Effector memory CD4-positive, alpha-beta T cell (primary cell): Measurements from ENCODE around the gene ROCK2.

Experiments used
- DNase-seq, 3 donors: peaks; one replicate each; pipeline ENCODE4 v3.0.0-alpha.2; 2020
- H3K27ac ChIP-seq: 2 replicates; pipeline ENCODE4 v1.7.0; 2013; ENCODE audit warnings: mild to moderate bottlenecking, low read length, moderate library complexity; ENCODE audit not compliant: insufficient read depth, poor library complexity, severe bottlenecking
- H3K27me3 ChIP-seq: replicated peaks from 2 replicates; pipeline ENCODE4 v1.7.0; 2013; ENCODE audit warnings: mild to moderate bottlenecking, low read length; ENCODE audit not compliant: insufficient read depth, control insufficient read depth, poor library complexity, severe bottlenecking
- H3K36me3 ChIP-seq: 2 replicates; pipeline ENCODE4 v1.7.0; 2013; ENCODE audit warnings: mild to moderate bottlenecking, low read length, moderate library complexity; ENCODE audit not compliant: control insufficient read depth, insufficient read depth
- H3K4me1 ChIP-seq: 2 replicates; pipeline ENCODE4 v1.7.0; 2013; ENCODE audit warnings: low read length, mild to moderate bottlenecking; ENCODE audit not compliant: control insufficient read depth, insufficient read depth, poor library complexity, severe bottlenecking
- H3K4me3 ChIP-seq: 2 replicates; pipeline ENCODE4 v1.7.0; 2013; ENCODE audit warnings: low read length, low read depth, mild to moderate bottlenecking; ENCODE audit not compliant: insufficient read depth, poor library complexity, severe bottlenecking
- H3K9me3 ChIP-seq: 2 replicates; pipeline ENCODE4 v1.7.0; 2013; ENCODE audit warnings: mild to moderate bottlenecking, low read length, moderate library complexity; ENCODE audit not compliant: control insufficient read depth

The ROCK2 gene

DNA sequence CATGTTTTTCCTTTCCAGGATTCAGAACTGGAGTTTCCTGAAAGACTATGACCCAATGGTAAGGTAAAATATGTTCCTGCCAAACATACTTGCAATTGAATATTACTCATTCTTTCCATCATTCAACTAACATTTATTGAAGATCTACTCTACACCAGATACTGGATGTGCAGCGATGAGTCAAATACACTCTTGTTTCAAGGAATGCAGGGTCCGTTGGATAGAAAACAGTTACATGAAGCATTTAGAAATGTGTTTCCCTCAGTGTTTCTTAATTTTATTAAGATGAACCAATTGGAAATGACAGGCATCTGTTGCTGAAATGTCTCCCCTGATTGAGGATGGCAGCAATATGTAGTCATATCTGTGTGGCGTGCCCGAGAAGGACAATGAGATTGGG lies 203.9 kb downstream of the ROCK2 start:
- Histone ChIP-seq H3K9me3 (no peaks in the 10 kb centered on the region), H3K27ac (no peak overlapping the region), H3K4me1 (no peaks in the 10 kb centered on the region), H3K4me3 (no peak overlapping the region), H3K27me3 (no peaks in the 10 kb centered on the region), H3K36me3 (no peaks in the 10 kb centered on the region)
- no peak for DNase-seq

DNA sequence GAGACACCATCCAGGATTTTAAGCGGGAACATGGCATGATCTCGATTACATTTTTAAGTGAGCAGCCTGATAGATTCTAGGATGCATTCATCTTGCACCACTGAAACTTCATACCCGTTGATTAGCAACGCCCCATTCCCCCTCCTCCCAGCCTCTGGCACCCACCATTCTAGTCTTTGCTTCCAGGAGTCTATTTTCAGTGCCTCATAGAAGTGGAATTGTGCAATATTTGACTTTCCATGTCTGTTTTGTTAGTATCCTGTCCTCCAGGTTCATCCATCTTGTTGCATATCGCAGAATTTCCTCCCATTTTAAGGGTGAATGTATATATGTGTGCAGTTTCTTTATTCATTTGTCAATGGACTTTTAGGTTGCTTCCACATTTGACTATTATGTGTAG lies 210.1 kb downstream of the ROCK2 start:
- Histone ChIP-seq H3K27ac (no peak overlapping the region), H3K36me3 (no peaks in the 10 kb centered on the region), H3K9me3 (no peaks in the 10 kb centered on the region), H3K4me1 (peaks cover 21% of the 10 kb centered on the region), H3K4me3 (no peak overlapping the region), H3K27me3 (no peaks in the 10 kb centered on the region)
- DNase-seq: no peak

DNA sequence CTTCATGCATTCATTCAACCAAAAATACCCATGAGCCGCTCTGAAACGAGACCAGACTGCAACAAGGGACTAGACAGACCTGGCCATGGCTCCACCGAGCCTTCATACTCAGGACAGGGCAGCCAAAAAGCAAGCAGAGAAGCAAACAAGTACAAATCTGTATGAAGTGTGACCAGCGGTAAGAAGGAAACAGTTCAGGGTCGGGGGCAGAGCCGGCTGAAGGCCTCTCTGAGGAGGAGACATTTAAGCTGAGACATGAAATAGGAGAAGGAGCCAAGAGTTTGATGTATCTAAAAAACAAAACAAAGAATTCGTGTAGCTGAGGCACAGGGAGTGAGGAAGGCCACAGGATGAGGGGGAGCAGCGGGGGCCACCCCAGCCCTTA lies 210.5 kb downstream of the ROCK2 start:
- Histone ChIP-seq H3K27me3 (no peaks in the 10 kb centered on the region), H3K4me1 (peaks cover 21% of the 10 kb centered on the region), H3K9me3 (no peaks in the 10 kb centered on the region), H3K36me3 (no peaks in the 10 kb centered on the region), H3K27ac (no peak overlapping the region), H3K4me3 (no peak overlapping the region)
- no peak for DNase-seq

DNA sequence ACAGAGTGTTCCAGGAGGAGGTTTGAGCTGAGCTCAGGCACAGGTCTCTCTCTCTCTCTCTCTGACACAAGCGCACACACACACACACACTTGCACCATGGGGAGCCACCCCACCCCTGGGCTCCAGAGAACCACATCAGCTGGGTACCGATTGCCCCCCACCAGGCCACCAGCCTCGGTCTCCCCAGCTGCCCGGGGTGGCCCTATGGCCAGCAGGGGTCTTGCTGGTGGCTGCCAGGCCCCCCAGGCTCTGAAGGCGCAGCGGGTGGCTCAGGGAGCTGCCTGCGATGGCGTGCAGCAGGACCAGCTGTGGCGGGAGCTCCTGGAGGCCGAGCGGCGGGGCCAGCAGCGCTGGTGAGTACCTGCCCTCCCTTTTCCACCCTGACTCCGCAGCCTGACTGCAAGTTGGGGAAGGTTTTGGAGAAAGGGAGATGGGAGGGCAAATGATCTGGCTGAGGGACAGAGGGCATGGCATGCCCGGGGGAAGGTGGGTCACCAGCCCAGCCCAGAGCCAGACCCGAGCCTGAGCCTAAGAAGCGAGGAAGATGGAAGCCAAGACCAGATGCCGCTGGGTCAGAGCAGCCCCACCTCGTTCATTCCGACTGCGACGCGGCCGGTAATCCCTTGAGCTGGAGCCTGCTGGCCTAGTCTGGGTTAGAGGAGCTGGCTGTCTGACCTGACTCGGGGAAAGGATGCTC lies 211.0 kb downstream of the ROCK2 start:
- Histone ChIP-seq H3K36me3 (no peaks in the 10 kb centered on the region), H3K4me3 (peak overlapping the region; percentile 45), H3K27ac (no peak overlapping the region), H3K27me3 (no peaks in the 10 kb centered on the region), H3K4me1 (peaks cover 21% of the 10 kb centered on the region), H3K9me3 (no peaks in the 10 kb centered on the region)
- no peak for DNase-seq

DNA sequence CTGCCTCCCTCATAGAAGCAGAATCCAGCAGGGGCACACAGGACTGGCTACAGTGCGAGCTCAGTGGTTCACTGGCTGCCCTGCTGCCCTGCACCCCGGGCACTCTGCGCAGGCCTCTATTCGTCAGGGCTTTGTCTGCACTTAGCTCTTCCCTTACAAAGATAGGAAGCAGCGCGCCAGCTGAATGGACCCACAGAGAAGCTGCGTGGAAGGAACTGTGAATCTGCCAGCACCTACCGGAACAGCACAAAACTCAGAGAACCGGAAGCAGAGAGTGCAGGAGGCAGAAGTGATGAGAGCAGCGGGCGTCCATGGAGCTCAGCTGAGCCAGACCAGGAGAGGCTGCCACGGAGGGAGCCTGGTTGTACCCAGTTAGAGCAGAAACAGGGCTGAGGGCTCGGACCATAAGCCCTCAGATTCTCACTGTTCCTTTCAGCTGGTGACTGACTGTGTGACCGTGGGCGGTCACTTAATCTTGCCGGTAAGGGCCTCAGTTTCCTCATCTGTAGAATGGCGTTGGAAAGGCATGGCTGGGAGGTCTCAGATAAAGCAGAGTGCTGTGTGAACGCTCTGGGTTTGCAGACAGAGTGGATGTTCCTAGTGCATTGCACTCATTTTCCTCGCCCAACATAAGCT lies 212.3 kb downstream of the ROCK2 start:
- Histone ChIP-seq H3K27ac (no peak overlapping the region), H3K27me3 (no peaks in the 10 kb centered on the region), H3K36me3 (no peaks in the 10 kb centered on the region), H3K4me1 (peaks cover 21% of the 10 kb centered on the region), H3K4me3 (peak overlapping the region; percentile 45), H3K9me3 (no peaks in the 10 kb centered on the region)
- no peak for DNase-seq

DNA sequence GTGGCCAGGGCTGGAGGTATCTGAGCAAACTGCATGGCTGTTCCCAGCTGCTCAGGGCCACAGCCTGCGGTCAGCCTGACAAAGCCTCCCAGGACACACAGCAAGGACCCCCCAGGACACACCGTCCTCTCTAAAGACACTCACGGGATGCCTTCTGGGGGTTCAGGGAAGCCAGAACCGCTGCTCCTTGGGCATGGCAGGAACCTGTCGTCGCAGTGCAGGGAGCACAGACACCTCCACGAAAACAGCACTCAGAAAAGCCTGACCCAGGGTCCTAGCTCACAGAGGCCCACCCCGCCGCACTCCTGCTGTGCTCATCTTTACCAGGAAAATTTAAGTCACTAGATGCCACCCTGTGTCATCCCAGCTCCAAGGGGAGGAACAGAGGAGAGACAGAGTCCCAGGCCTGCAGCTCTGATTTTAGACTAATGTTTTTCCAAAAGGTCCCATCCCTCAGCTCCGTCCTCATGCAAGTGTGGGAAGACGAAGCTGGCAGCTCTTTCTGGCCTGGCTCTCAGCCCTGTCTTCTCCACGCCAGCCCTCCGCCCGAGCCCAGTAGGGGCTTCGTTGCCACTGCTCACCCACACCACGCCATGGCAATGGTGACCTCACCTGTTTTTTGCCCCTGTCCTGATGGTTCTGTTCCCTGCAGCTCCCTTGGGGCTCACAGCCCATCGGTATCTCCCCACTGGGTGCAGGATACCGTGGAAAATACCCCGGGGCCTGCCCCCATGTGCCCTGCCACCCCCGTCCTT lies 213.1 kb downstream of the ROCK2 start:
- Histone ChIP-seq H3K27me3 (no peaks in the 10 kb centered on the region), H3K27ac (no peak overlapping the region), H3K4me3 (no peak overlapping the region), H3K4me1 (peaks cover 21% of the 10 kb centered on the region), H3K9me3 (no peaks in the 10 kb centered on the region), H3K36me3 (no peaks in the 10 kb centered on the region)
- DNase-seq: no peak
